ENCODE data around the gene PPP1R26. TPM values are rescaled to one million over a fixed set of nuclear protein-coding genes. Genes with fewer than 3 reads are reported as not detected.
"Not testable (repeated sequence)": the region's sequence is repeated elsewhere in the genome, so short reads cannot be mapped to it uniquely, and the experiment has no call there.

The PPP1R26 gene
- total RNA-seq, 1 experiment from 2014 or later = 33.5 TPM

GRCh38 chr9:135522931-135523330 lies 43.3 kb downstream of the PPP1R26 start:
- no peak for DNase-seq (ENCODE audit: low read depth)

GRCh38 chr9:135523521-135524129 lies 44.0 kb downstream of the PPP1R26 start:
- no peak for DNase-seq (ENCODE audit: low read depth)

GRCh38 chr9:135524130-135524861 lies 44.7 kb downstream of the PPP1R26 start:
- peak; percentile 57 for DNase-seq (ENCODE audit: low read depth)

- no peak for DNase-seq (ENCODE audit: low read depth)
These were observed 45.9 kb downstream of the PPP1R26 start for GRCh38 chr9:135525241-135526088.

- DNase-seq (ENCODE audit: low read depth) = no peak
These were observed 46.6 kb downstream of the PPP1R26 start for GRCh38 chr9:135526089-135526729.

GRCh38 chr9:135526730-135527571 lies 47.4 kb downstream of the PPP1R26 start:
- DNase-seq (ENCODE audit: low read depth) = no peak

GRCh38 chr9:135528842-135529435 lies 49.4 kb downstream of the PPP1R26 start:
- not testable (repeated sequence) for DNase-seq (ENCODE audit: low read depth)

GRCh38 chr9:135530146-135530545 lies 50.6 kb downstream of the PPP1R26 start:
- no peak for DNase-seq (ENCODE audit: low read depth)

GRCh38 chr9:135531096-135531495 lies 51.5 kb downstream of the PPP1R26 start:
- DNase-seq (ENCODE audit: low read depth) = no peak

- no peak for DNase-seq (ENCODE audit: low read depth)
These were observed 53.5 kb downstream of the PPP1R26 start for GRCh38 chr9:135533113-135533512.

GRCh38 chr9:135533674-135534073 lies 54.1 kb downstream of the PPP1R26 start:
- no peak for DNase-seq (ENCODE audit: low read depth)

GRCh38 chr9:135534192-135534711 lies 54.7 kb downstream of the PPP1R26 start:
- DNase-seq (ENCODE audit: low read depth) = peak; percentile 41

- not testable (repeated sequence) for DNase-seq (ENCODE audit: low read depth)
These were observed 55.2 kb downstream of the PPP1R26 start for GRCh38 chr9:135534826-135535225.

GRCh38 chr9:135535631-135536030 lies 56.0 kb downstream of the PPP1R26 start:
- DNase-seq (ENCODE audit: low read depth) = not testable (repeated sequence)

- peak; percentile 72 for DNase-seq (ENCODE audit: low read depth)
These were observed 56.6 kb downstream of the PPP1R26 start for GRCh38 chr9:135536216-135536615.

Other genes starting within 250 kb of the PPP1R26 start
- gene MRPS2, start 20.9 kb downstream of the PPP1R26 start, total RNA-seq (2014; rRNA removed; shearing (Covaris generic)) = 46.8 and 48.6 TPM in 2 replicates
- gene LCN1, start 41.7 kb downstream of the PPP1R26 start, total RNA-seq (2014; rRNA removed; shearing (Covaris generic)) = not detected in 2 replicates
- gene OBP2A, start 66.3 kb downstream of the PPP1R26 start, total RNA-seq (2014; rRNA removed; shearing (Covaris generic)) = not detected in 2 replicates
- gene PAEP, start 82.0 kb downstream of the PPP1R26 start, total RNA-seq (2014; rRNA removed; shearing (Covaris generic)) = not detected in 2 replicates
- not detected in 2 replicates for gene GLT6D1, start 159.8 kb downstream of the PPP1R26 start, total RNA-seq (2014; rRNA removed; shearing (Covaris generic))
- gene LCN9, start 183.5 kb downstream of the PPP1R26 start, total RNA-seq (2014; rRNA removed; shearing (Covaris generic)) = not detected in 2 replicates
- 0.18 TPM in 1 of 2 replicates, not detected in the other for gene SOHLH1, start 219.7 kb downstream of the PPP1R26 start, total RNA-seq (2014; rRNA removed; shearing (Covaris generic))
- not detected in 2 replicates for gene KCNT1, start 222.4 kb downstream of the PPP1R26 start, total RNA-seq (2014; rRNA removed; shearing (Covaris generic))

Data from Daoy (cell line).